ENCODE data around the gene MICOS13. TPM values are rescaled to one million over a fixed set of nuclear protein-coding genes. Genes with fewer than 3 reads are reported as not detected.

MICOS13 gene, protein sequence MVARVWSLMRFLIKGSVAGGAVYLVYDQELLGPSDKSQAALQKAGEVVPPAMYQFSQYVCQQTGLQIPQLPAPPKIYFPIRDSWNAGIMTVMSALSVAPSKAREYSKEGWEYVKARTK
- 11.3 TPM for total RNA-seq

DNA sequence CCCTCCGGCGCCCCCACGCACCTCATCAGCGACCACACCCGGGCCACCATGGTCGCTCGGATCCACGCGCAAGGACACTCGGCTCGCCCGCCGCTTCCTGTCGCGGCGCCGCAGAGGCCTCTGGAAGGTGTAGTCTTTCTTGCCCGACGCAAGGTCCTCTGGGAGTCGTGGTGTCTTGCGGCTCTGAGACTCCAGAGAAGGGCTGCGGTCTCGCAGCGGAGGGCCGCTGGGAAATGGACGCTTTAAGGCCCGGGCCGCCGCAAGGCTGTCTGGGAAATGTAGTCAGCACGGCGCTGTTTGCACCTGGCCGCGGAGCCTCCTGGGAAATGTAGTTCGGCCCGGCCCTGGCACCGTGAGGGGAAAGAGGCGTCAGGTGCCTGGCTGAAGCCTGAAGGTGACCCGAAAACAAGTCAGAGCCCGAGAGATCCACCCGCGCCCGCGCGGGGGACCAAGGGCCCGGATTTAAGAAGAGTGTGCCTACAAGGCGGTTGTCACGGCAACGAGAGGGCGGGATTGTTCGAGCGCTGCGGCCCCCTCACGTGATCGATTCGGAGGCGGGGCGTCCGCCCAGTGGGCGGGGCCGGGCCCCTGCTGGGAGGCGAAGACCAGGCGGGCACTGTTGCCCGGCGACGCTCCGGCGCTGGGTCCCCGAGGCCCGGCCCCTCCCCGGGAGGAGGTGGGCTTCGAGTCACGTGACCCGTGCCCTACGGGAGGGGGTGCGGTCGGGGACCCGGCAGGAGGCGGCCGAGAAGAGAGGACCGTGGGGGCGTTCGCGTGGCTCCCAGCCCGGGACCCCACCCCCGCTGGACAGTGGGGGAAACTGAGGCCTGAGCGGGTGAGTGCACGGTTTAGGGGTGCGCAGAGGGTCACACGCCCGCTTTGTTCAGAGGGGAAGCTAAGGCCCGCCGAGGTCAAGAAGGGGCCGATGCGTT is at the start of gene MICOS13, which contains the start of gene HSD11B1L:
Gene MICOS13 (minus strand): TSS at position 80 of the 932 bp plus-strand sequence. CDS start 30 bp downstream, at position 50.
Gene HSD11B1L (plus strand): TSS at position 591 of the 932 bp plus-strand sequence. CDS start 3,806 bp downstream, outside the sequence.

DNA sequence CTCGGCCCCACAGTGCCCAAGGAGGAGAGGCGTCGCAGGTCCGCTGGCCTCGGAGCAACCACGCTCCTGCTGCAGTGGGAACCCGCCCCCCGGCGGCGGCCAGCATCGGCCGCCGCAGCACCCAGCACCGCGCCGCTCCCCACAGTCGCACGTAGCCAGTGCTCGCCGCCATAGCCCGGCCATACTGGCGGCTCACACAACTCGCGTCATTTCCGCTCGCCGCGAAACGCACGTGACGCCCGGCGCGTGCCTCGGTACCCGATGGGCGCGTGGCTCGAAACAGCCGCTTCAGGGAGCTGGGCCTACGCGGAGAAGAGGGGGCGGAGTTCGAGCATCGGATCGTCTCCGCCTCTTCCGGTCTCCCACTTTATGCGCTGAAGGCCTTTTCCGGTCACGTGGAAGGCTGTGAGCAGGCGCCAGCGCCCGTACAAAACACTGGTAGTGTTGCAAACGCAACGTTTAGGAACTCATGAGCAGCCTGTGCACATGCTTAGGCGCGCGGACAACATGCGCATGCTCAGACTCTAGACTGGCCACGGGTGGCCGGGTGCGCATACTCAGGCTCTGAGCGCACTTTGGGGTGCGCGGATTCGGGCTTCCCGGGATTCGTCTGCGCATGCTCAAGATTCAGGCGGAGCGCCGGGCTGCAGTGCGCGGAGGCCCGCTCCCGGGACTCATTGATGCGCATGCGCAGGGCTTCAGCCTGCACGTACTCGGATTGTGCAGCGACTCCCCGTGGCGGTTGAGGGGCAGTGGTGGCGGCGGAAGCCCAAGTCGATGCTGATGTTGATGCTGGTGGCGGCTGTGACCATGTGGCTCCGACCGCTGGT is 39.9 kb upstream of the MICOS13 start, which contains the start of the genes CATSPERD and LONP1:
Gene CATSPERD (plus strand): TSS at position 677 of the 830 bp plus-strand sequence. CDS start 101 bp downstream, at position 778.
Gene LONP1 (minus strand): TSS at position 186 of the 830 bp plus-strand sequence. CDS start 14 bp downstream, at position 172.

DNA sequence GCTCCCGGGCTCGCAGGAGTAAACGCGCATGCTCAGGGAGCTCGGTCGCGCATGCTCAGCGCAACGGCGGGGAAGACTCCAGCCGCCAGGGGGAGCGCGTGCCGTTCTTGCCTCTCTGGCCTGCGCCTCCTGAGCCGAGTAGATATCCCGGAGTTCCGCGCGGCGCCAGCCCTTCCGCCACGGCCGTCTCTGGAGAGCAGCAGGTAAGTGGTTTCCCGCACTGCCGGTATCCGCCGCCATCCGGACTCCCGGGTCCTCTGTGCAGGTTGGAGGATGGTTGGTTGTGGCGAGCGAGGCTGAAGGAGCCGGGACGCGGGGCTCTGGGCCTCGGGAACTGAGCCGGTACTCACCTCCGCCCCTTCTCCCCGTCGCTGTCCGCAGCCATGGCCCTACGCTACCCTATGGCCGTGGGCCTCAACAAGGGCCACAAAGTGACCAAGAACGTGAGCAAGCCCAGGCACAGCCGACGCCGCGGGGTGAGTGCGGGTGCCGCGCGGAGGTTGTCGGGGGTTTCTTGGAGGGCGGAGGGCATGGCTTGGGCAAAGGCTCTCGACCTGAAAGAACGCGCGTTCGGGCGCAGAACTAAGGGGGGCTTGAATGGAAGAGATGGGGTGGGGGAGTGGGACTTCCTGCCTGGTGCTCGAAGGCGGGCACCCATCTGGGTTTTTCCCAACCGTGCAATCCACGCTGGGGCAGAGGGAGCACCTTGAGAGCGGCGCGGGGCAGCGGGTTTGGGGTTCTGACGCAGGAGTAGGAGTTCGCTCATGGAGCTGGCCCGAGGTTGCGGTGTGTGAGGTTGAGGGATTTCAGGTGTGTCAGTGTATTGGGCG is 10.0 kb upstream of the MICOS13 start, which contains the start of gene RPL36:
Gene RPL36 (plus strand): TSS at position 171 of the 830 bp plus-strand sequence. CDS start 213 bp downstream, at position 384.

Other genes starting within 250 kb of the MICOS13 start
- 0.63 TPM for gene ZNRF4, start 225.1 kb downstream of the MICOS13 start, total RNA-seq
- 0.63 TPM for gene TINCR, start 112.6 kb downstream of the MICOS13 start, total RNA-seq
- gene SAFB2, start 57.7 kb downstream of the MICOS13 start, total RNA-seq, result 116 TPM
- 147 TPM for gene SAFB, start 57.4 kb downstream of the MICOS13 start, total RNA-seq
- 21.6 TPM for gene HSD11B1L, start 511 bp upstream of the MICOS13 start, total RNA-seq
- gene RPL36, start 9.8 kb upstream of the MICOS13 start, total RNA-seq, result 252 TPM
- gene LONP1, start 39.6 kb upstream of the MICOS13 start, total RNA-seq, result 55.1 TPM
- not detected for gene CATSPERD, start 40.1 kb upstream of the MICOS13 start, total RNA-seq
- gene PRR22, start 104.2 kb upstream of the MICOS13 start, total RNA-seq, result 0.94 TPM
- 16.3 TPM for gene DUS3L, start 110.6 kb upstream of the MICOS13 start, total RNA-seq
- gene NRTN, start 124.6 kb upstream of the MICOS13 start, total RNA-seq, result not detected
- gene FUT6, start 159.2 kb upstream of the MICOS13 start, total RNA-seq, result not detected
- gene FUT3, start 170.9 kb upstream of the MICOS13 start, total RNA-seq, result not detected
- not detected for gene FUT5, start 190.0 kb upstream of the MICOS13 start, total RNA-seq
- gene NDUFA11, start 223.3 kb upstream of the MICOS13 start, total RNA-seq, result 93.3 TPM
- gene VMAC, start 224.4 kb upstream of the MICOS13 start, total RNA-seq, result 8.5 TPM
- gene CAPS, start 233.7 kb upstream of the MICOS13 start, total RNA-seq, result 6.6 TPM

All from parietal lobe (tissue), 1 donor.